ENCODE results near the gene TTBK1.

Gene TTBK1

DNA sequence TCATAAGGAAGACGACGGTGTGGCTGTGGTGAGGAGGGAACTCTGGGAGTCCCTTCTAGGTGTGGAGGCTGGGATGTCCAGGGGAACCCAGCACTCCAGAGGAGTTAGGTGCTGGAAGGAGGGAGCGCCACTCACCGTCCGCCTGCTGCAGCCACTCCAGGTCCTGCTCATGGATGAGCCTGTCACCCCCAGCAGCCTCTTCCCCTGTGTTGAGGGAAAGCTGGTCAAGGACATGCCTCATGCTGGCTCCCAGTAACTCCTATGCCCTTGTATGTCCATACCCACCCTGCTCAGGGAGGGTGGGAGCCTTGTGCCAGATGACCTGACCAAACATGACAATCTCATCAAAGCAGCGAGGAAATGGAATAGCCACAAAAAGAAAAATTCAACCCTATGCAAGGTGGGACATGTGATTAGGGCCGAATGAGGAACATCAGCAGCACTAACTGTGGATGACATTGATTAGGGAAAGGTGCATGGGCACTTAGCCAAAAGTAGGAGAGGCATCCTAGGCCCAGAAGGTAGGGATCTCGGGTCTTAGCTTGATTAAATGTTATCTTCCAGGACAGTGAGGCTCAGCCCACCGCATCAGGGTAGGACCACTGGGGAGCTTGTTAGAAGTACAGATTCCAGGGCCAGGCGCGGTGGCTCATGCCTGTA is 17.0 kb upstream of the TTBK1 start:
- DNase-seq = no peak

DNA sequence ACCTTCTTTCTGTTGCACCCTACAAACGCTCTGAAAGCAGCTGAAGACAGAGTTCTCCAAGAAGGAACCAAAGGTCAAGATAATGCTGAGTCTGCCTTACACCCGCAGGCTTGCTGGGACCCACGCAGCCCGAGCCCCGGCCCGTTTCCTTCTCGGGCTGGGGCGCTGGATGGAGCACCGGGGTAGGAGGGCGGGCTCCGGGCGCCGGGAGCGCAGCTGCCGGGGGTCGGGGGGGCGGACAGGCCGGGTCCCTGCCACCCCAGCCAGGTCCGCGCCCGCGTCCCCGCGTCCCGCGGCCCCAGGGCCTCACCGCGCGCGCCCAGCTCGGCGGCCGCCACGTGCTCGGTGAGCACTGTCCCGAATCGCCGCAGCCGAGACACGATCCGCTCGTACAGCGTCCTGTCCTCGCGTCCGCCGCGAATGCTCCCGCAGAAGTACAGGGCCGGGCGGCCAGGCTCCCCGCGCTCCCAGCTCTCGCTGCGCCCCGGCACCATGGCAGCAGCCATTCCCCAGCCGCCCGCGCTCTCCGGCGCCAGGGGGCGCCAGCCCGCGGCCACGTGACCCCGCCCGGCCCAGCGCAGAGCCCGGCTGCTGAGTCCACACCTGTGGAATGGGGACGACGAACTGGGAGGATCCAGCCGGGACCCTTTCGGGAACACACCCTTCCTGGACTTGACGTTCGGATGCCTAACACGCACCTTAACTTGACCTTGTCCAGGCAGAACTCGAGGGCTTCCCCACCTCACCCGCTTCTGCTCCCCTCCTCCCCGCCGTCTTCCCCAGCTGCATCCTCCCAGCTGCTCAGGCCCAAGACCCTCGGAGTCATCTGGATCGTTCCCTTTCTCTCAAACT is 14.1 kb upstream of the TTBK1 start, which contains the start of gene DNPH1:
DNPH1 (minus strand) TSS at position 531 of the 852 bp plus-strand sequence; CDS start at position 506, 25 bp downstream.
- DNase-seq = peak; percentile 51 to 83 (median 71)

DNA sequence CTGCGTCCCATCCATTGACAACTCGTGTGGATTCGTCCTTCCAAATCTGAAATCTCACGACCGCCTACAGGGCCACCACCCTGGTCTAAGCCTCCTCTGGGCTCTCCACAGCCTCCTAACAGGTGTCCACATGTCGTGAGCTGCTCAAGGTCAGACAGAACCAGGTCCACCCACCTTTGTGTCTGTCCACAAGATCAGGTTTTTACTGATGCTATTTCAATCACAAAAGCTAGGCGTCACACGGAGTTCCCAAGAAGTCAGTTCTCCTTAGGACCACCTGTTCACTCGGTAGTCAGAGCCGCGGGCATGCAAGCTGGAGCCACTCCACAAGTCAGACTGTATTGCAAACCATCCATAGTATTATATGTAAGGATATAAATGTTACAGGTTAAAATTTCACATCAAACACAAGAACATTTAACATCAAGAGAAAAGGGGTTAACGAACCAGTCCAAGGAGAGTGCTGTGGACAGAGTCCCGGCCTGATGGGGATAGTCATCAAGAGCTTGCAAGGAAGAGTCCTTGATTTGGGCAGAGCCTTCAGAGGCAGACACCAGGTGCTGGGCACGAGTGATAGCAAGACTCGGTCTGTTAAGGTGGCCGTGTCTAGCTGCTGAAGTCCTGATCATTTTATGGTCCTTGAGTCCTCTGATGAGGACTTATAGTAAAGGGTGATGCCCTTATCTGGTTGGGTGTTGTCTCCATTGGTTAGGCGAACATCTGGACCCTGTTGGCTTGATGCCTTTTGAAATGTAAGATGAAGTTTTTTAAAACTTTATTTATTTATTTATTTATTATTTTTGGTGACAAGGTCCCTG is 13.3 kb upstream of the TTBK1 start:
- no peak for DNase-seq

DNA sequence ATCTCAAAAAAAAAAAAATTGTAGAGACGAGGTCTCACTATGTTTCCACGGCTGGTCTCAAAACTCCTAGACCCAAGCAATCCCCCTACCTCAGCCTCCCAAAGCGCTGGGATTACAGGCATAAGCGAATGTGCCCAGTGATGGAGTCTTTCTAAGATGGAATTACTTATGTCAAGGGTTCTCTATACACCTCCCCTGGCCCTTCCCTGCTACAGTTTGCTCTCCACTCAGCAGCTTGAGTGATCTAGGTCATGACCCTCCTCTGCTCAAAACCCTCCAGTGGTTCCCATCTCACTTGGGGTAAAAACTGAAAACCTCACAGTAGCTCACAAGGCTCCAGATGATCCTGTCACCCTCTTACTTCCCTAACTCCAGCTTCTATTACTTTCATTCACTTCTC is 12.2 kb upstream of the TTBK1 start:
- no peak for DNase-seq

DNA sequence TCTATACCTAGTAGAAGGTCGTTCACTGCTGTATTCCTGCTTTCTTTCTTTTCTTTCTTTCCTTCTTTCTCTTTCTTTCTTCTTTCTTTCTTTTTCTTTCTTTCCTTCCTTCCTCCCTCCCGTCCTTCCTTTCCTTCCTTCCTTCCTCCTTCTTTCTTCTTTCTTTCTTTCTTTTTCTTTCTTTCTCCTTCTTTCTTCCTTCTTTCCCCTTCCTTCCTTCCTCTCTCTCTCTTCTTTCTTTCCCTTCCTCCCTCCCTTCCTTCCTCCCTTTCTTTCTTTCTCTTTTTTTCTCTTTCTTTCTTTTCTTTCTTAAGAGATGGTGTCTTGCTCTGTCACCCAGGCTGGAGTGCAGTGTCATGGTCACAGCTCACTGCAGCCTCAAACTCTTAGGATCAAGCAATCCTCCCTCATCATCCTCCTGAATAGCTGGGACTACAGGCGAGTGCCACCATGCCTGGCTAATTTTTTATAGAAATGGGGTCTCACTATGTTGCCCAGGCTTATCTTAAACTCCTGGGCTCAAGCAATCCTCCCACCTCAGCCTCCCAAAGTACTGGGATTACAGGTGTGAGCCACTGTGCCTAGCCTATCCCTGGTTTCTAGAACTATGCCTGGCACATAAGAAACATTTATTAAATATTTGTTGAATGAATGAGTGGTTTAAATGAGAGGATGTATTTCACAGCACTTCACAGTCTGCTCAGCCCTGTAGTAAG is 11.4 kb upstream of the TTBK1 start:
- no peak for DNase-seq

DNA sequence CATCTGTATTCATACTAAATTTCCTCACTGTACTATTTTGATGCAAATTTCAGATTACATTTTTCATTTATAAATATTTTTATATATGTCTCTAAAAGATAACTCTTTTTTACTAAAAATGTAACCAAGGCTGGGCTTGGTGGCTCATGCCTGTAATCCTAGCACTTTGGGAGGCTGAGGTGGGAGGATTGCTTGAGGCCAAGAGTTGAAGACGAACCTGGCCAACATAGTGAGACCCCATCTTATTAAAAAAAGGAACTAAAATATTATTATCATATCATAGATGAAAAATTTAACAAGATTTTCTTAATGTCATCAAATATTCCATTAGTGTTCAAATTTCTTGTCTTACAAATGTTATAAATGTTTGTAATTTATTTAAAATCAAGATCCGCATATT is 7.4 kb upstream of the TTBK1 start:
- DNase-seq = no peak

DNA sequence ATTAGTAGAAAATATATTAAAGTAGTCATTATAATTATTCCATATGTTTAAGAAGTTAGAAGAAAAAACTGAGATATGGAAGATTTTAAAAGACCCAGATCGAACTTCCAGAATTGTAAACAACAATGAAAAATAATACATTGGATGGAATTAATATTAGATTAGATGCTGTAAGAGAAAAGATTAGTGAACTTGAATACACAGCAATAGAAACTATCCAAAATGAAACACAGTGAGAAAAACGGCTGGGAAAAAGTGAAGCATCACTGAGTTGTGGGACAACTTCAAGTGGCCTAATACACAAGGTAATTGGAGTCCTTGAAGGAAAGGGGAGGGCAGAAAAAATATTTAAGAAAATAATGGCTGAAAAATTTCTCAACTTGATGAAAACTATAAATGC is 4.2 kb upstream of the TTBK1 start:
- DNase-seq = no peak

DNA sequence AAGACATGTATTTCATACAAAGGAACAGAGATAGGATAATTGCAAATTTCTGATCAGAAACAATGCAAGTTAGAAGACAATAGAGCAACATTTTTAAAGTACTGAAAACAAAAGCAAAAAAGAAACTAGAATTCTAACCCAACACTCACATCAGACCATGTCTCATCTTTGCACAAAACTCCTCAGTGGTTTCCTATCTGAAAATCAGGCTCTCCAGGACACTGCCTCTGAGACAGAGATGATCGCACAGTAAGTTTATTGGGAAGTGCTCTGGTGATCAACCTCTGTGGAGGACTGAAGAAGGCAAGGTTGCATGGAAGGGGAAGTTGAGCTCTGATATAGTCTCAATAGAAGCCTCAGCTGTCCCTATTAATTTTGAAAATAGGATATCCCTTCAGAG is 2.3 kb upstream of the TTBK1 start:
- DNase-seq = no peak

DNA sequence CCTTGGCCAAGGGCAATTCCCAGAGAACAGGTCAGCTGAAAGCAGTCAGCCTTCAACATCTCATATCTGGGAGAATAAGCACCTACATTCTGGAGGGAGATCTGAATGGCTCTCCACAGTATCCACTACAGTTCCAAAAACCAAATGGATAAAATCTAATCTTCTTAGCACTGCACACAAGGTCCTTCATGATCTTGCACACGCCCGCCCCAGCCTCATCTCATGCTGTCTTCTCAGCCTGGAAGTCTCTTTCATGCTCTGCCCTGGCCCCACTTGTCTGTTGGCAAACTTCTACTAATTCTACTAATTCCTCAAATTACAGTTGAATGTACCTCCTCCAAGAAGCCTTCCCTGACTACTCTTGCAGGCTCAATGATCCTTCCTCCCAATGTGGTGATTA is 1.8 kb upstream of the TTBK1 start:
- DNase-seq = no peak

DNA sequence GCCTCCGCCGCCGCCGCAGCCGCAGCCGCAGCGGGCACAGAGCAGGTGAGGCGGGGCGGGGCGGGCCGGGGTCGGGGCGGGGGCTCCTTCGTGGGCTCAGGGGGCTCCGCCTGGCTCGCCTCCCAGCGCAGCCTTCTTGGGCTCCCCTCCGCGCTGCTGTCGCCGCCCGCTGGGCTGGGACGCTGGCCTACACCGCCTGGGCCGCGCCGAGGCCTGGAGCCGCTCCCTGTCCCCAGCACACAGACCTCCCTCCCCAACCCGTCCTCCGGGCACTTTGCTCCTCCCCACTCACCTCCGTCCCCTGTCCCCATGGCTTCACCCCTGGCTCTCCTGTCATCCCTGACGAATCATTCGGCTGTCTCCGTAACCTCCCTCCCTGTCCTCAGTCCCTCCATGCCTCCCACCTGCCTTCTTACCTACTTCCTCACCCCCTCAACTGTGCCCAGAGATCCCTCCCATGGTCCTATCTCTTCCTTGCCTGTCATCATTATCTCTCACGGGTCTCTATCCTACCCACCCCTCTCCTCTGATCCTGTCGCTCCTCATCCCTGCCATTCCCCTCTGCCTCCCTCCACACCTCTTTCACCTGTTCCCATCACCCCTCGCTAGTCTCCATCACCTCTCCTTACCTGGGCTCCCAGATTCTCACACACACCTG is 512 bp downstream of the TTBK1 start:
- DNase-seq = no peak

DNA sequence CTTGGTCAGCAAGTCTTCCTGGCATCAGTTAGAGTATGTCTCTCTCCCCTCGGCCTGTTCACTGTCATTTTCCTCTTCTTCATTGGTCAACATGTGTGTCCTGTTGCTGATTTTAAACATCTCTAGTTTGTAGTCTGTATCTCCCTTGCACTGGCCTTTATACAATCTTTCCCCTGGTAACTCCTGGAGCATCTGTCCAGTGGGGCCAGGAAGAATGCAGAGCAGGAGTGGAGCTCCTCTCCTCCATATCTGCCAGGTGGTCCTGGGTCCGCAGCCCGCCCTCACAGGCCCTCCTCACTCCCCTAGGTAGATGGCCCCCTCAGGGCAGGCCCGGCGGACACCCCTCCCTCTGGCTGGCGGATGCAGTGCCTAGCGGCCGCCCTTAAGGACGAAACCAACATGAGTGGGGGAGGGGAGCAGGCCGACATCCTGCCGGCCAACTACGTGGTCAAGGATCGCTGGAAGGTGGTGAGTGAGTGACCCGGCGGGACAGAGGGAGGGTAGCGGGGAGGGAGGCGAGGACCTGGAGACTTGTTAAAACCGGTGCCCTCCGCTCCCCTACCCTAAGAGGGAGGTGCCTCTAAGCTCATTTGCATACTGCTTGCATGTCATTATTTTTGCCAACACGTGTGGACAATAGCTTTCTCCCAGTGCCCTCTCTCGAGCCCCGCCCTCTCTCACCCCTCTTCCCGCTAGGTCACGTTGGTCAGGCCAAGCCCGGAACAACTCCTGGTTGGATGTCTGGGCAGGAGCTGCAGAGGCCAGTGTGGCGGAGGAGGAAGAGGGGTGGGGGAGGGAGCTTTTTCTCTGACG is 3.2 kb downstream of the TTBK1 start:
- no peak for DNase-seq

DNA sequence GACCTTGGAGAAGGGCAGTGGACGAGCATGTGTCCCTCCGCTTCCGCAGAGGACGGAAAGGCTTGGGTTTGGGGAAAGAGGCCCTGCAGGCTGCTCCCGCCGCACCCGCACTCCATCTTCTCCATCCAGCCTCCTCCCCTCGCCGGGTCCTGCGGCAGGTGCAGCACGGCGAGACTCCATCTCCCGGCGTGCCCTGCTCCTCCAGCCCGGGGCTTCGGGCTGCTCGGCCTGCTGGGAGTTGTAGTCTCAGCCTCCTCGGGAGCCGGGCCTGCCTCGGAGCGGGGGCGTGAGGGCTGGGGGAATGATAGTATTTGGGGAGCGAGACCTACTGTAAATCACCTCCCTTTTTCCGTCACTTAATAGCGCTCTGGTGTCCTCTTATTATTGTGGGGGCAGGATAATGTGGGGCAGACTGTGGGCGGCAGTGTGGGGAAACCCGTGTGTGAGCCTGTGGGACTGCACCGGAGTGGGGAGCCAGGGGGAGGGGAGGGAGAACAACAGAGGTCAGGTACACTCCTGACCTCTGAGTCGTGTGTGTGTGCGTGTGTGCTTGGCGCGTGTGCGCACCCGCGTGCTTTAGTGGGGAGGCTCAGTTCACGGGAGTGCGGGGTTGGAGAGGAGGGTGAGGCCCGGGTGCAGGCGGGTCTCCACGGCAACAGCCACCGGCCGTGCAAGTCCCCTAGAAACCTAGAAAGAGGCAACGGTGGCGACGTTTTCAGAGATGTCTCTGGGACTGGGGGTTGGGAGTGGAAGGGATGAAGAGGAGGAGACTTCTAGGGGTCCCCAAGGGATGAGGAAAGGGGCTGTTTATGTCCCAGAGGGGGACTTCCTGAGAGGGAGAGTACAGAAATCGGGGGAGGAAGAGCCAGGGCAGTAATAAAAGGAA is 4.1 kb downstream of the TTBK1 start:
- peak; percentile 60 to 79 (median 68) for DNase-seq

DNA sequence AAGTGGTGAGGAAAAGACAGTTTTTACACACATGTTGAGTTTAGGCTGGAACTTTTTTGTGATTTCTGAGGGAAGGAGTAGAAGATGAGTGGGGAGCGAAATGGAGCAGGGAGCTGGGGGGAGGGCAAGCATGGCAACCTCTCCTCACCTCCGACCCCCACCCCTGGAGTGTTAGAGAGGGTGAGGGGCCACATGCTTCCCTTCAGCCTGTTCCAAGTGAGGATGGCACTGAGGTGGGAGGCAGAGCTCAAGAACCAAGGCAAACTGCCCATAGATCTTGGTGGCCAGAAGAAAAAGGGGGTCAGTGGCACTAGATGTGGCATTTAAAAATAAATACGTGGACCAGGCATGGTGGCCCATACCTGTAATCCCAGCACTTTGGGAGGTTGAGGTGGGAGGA is 4.8 kb downstream of the TTBK1 start:
- DNase-seq = no peak

DNA sequence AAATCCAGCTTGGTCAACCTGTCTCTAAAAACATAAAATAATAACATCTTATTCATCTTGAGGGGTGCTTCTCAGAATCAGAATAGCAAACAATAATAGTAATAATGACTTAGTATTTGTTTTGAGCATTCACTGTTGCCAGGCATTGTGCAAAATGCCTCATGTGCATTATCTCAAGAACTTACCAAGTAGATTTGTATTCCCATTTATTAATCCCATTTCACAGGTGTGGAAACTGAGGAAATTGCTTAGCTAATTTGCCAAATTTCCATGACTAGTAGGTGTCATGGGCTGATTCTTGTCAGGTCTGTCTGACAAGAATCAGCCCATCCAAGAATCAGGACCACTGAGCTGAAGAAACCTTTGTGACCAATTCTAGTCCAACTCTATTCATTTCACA is 5.5 kb downstream of the TTBK1 start:
- DNase-seq = no peak

DNA sequence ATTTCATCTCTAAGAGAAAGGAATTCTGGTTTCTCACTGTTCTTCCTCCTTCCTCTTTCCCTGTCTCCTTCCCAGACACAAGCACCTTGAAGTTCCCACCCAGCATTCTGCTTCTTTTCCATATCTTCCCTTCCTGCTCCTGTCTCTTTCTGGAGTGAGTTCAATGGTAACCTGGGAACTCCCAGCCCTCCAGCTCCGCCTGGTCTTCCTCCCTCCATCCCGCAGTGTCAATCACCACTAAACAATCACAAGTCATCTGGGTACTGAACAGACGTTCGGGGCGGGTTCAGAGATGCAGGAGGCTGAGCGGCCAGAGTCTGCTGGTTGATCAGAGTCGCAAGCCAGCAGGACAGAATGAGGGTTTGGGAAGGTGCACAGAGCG is 7.7 kb downstream of the TTBK1 start:
- no peak for DNase-seq

DNA sequence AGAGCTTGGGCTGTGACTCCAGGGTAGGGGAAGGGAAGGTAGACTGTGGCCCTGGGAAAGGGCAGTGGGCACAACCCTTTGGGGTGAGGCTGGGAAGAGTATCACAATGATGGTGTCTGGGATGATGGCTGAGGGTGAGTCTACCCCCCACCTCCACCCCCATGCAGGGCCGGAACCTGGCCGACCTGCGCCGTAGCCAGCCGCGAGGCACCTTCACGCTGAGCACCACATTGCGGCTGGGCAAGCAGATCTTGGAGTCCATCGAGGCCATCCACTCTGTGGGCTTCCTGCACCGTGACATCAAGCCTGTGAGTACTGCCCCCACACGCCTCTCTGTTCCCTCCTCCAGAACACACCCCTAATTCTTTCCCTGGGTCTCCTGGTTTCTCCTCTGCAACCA is 10.1 kb downstream of the TTBK1 start:
- DNase-seq = no peak

DNA sequence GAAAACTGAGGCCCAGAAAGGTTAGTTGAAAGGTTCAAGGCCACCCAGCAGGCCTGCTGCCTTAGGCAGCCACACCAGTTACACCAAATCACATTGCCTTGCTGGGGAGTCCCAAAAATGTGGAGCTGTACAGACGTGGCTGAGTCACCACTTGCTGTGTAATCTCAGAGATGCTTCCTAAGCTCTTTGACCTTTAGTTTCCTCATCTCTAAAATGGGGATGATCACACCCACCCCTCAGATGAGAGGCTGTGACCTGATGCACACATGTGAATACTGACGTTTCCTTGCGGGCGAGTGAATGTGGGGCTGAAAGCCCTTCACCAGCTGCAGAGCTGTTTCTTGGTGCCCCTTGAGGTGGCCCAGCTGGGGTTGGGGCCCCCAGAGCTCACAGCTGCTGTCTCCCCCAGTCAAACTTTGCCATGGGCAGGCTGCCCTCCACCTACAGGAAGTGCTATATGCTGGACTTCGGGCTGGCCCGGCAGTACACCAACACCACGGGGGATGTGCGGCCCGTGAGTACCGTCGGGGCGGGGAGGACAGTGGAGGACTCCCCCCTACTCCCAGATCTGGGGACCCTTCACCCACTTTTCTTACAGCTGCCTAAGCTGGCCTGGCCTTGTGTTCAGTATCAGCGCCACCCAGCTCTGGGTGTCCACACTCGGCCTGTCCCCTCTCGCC is 11.0 kb downstream of the TTBK1 start:
- no peak for DNase-seq

DNA sequence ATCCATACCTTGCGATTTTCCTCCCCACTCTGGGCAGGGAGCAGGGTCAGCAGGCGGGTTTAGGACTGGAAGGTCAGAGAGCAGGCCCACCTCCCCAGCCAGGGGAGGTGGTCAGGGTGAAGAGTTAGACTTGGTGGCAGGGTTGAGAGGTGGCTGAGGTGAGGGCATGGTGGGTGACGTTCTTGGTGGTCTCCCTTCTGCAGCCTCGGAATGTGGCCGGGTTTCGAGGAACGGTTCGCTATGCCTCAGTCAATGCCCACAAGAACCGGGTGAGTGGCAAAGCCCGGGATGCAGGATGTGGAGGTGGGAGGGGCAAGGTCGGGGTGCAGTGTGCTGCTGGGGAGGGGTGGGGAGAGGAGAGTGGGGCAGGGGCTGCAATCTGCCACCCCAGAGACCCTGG is 11.6 kb downstream of the TTBK1 start:
- no peak for DNase-seq

DNA sequence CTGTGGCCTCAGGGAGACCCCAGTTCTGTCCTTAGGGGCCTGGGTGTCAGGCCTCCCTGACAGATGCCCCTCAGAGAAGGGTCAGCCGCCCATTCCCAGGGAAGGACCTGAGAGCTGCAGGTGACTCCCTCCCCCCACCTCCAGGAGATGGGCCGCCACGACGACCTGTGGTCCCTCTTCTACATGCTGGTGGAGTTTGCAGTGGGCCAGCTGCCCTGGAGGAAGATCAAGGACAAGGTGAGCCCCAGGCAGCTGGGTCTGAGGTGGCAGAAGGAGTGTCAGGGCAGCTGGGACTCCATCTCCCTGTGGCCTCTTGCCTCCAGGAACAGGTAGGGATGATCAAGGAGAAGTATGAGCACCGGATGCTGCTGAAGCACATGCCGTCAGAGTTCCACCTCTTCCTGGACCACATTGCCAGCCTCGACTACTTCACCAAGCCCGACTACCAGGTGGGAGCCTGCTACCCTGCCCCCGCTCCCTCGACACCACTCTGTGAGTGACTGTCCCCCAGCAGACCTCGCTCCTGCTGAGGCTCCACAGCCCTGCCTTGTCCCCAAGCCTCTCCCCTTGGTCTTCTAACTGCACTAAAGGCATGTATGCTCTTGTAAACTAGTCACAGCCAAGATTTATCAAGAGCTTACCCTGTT is 12.2 kb downstream of the TTBK1 start:
- no peak for DNase-seq

Measured in stimulated activated naive CD4-positive, alpha-beta T cell (primary cell).